K562 (cell line): ENCODE results near the gene MFAP1. TPM values are rescaled to one million over a fixed set of nuclear protein-coding genes. Genes with fewer than 3 reads are reported as not detected.

Source experiments
- ADNP ChIP-seq: fragments of 200-800 bp; sonication (Bioruptor generic); IDR thresholded peaks from 2 replicates; pipeline ENCODE4 v1.6.1; 2016; ENCODE audit warnings: missing genetic modification characterization, missing compliant biosample characterization
- BRD9 ChIP-seq: fragments of 450-650 bp; IDR thresholded peaks from 2 replicates; pipeline ENCODE4 v1.6.1; 2018; ENCODE audit warnings: low read depth; ENCODE audit not compliant: partially characterized antibody
- C11orf30 ChIP-seq: fragments of 450-650 bp; IDR thresholded peaks from 2 replicates; pipeline ENCODE4 v1.6.1; 2016; ENCODE audit warnings: low read depth, mild to moderate bottlenecking
- CBX3 ChIP-seq, 2 experiments: IDR thresholded peaks; 1 replicate in 1 of 2; 2 replicates in 1 of 2; pipeline ENCODE4 v1.6.1; 2012; ENCODE audit warnings: inconsistent platforms in 2 of 2, low read length in 2 of 2, borderline replicate concordance in 1 of 2, control low read depth in 1 of 2
- CC2D1A ChIP-seq: fragments of 450-650 bp; IDR thresholded peaks from 2 replicates; pipeline ENCODE4 v1.6.1; 2017; ENCODE audit warnings: mild to moderate bottlenecking
- DMBX1 ChIP-seq: fragments of 250-450 bp; sonication (Bioruptor Pico); IDR thresholded peaks from 2 replicates; pipeline ENCODE4 v1.8.0; 2022; ENCODE audit warnings: inconsistent platforms, mild to moderate bottlenecking, moderate library complexity, borderline replicate concordance
- FUS ChIP-seq: fragments of 200-400 bp; formaldehyde crosslinking; optimal IDR thresholded peaks from 2 replicates; pipeline ENCODE3; 2017; ENCODE audit warnings: low read depth, low read length
- GTF2E2 ChIP-seq: fragments of 200-800 bp; sonication (Bioruptor generic); IDR thresholded peaks from 2 replicates; pipeline ENCODE4 v1.6.1; 2016; ENCODE audit warnings: missing genetic modification characterization, missing compliant biosample characterization
- MECOM ChIP-seq: fragments of 250-450 bp; sonication (Bioruptor Pico); IDR thresholded peaks from 2 replicates; pipeline ENCODE4 v1.8.0; 2022; ENCODE audit warnings: inconsistent platforms
- MTA3 ChIP-seq: fragments of 450-650 bp; formaldehyde crosslinking; IDR thresholded peaks from 2 replicates; pipeline ENCODE4 v1.6.1; 2017; ENCODE audit warnings: mild to moderate bottlenecking, borderline replicate concordance
- NCOA1 ChIP-seq: fragments of 450-650 bp; IDR thresholded peaks from 2 replicates; pipeline ENCODE4 v1.6.1; 2016; ENCODE audit warnings: low read depth
- PTBP1 ChIP-seq: fragments of 200-400 bp; formaldehyde crosslinking; IDR thresholded peaks from 2 replicates; pipeline ENCODE4 v1.6.1; 2017; ENCODE audit warnings: low read depth, low read length
- PYGO2 ChIP-seq: fragments of 450-650 bp; IDR thresholded peaks from 2 replicates; pipeline ENCODE4 v1.6.1; 2016; ENCODE audit warnings: mild to moderate bottlenecking, missing genetic modification characterization, moderate library complexity, missing compliant biosample characterization
- RAD21 ChIP-seq, 2 experiments: fragments of 250-450 bp in 1 of 2; fragments of 450-650 bp in 1 of 2; sonication (Bioruptor Pico) in 1 of 2; formaldehyde crosslinking in 1 of 2; IDR thresholded peaks in 1 of 2; conservative IDR thresholded peaks in 1 of 2; 2 replicates each; pipeline versions ENCODE4 v1.4.0 to v1.8.0; 2020 to 2022; ENCODE audit warnings: mild to moderate bottlenecking in 2 of 2, moderate library complexity in 1 of 2
- RBFOX2 ChIP-seq: fragments of 200-400 bp; formaldehyde crosslinking; IDR thresholded peaks from 2 replicates; pipeline ENCODE4 v1.6.1; 2017; ENCODE audit warnings: low read depth, mild to moderate bottlenecking, low read length, moderate library complexity
- RBM15 ChIP-seq: fragments of 200-400 bp; formaldehyde crosslinking; IDR thresholded peaks from 2 replicates; pipeline ENCODE4 v1.6.1; 2018; ENCODE audit warnings: mild to moderate bottlenecking, low read length, moderate library complexity; ENCODE audit not compliant: insufficient read depth
- RNF2 ChIP-seq: sonication (generic); IDR thresholded peaks from 2 replicates; pipeline ENCODE4 v1.6.1; 2016
- SMAD2 ChIP-seq: fragments of 150-350 bp; IDR thresholded peaks from 2 replicates; pipeline ENCODE4 v1.6.1; 2014; ENCODE audit warnings: low read depth, mild to moderate bottlenecking, low read length
- SRSF7 ChIP-seq: fragments of 200-400 bp; formaldehyde crosslinking; optimal IDR thresholded peaks from 2 replicates; pipeline ENCODE3; 2017; ENCODE audit warnings: mild to moderate bottlenecking, low read depth, low read length
- SRSF9 ChIP-seq: fragments of 200-400 bp; formaldehyde crosslinking; IDR thresholded peaks from 2 replicates; pipeline ENCODE4 v1.6.1; 2017; ENCODE audit warnings: low read depth, low read length, borderline replicate concordance
- TEAD1 ChIP-seq, 2 experiments: fragments of 450-650 bp in 1 of 2; sonication (generic) in 1 of 2; formaldehyde crosslinking; IDR thresholded peaks; 2 replicates each; pipeline versions ENCODE4 v1.4.0 to v1.8.0; 2020 to 2022; ENCODE audit warnings: mild to moderate bottlenecking in 2 of 2, missing genetic modification reagents in 1 of 2
- TEAD2 ChIP-seq: fragments of 450-650 bp; IDR thresholded peaks from 2 replicates; pipeline ENCODE4 v1.6.1; 2016; ENCODE audit warnings: missing genetic modification characterization, control low read depth, missing compliant biosample characterization
- TRIM28 ChIP-seq: fragments of 450-650 bp; IDR thresholded peaks from 2 replicates; pipeline ENCODE4 v1.6.1; 2017
- ZFX ChIP-seq: sonication (generic); formaldehyde crosslinking; IDR thresholded peaks from 2 replicates; pipeline ENCODE4 v1.8.0; 2022; ENCODE audit warnings: mild to moderate bottlenecking, missing genetic modification reagents, moderate library complexity
- ZNF217 ChIP-seq: sonication (generic); formaldehyde crosslinking; IDR thresholded peaks from 2 replicates; pipeline ENCODE4 v1.8.0; 2022; ENCODE audit warnings: mild to moderate bottlenecking, missing genetic modification reagents
- ZNF584 ChIP-seq: fragments of 200-800 bp; sonication (Bioruptor generic); IDR thresholded peaks from 2 replicates; pipeline ENCODE4 v1.6.1; 2016; ENCODE audit warnings: low read depth, mild to moderate bottlenecking, missing genetic modification characterization, missing compliant biosample characterization
- ZNF764 ChIP-seq: fragments of 250-450 bp; sonication (Bioruptor Pico); IDR thresholded peaks from 2 replicates; pipeline ENCODE4 v1.4.0; 2020; ENCODE audit warnings: low read depth, mild to moderate bottlenecking, moderate library complexity
- polyA plus RNA-seq, 8 experiments: library from polyadenylated mRNA; depleted of rRNA in 4 of 8; stranded (reverse) in 5 of 8; unstranded in 3 of 8; fragments of >200 nt; fragmentation: Nextera tagmentation in 2 of 8; fragmentation: Illumina TruSeq in 1 of 8; extraction: Ambion mirVana in 2 of 8; extraction: Trizol in 1 of 8; gene quantifications; 2 replicates each; pipeline versions ENCODE4 v1.2.1 to v1.2.3, GENCODE V29; 2011 to 2014; ENCODE audit warnings: inconsistent platforms in 1 of 8, missing spikeins in 1 of 8
- total RNA-seq, 7 experiments: library from RNA; depleted of rRNA in 6 of 7; stranded (reverse); fragments of >200 nt in 6 of 7; fragmentation: Illumina TruSeq in 2 of 7; extraction: Trizol in 2 of 7; gene quantifications; 2 replicates each; pipeline versions ENCODE4 v1.2.1 to v1.2.3, GENCODE V29; 2011 to 2021; ENCODE audit warnings: low replicate concordance in 1 of 7
- TF ChIP-seq, protein P1 (sequence below), 3 experiments: fragments of 200-800 bp in 1 of 3; sonication (Bioruptor generic) in 1 of 3; sonication (generic) in 1 of 3; formaldehyde crosslinking in 1 of 3; IDR thresholded peaks; 2 replicates each; pipeline versions ENCODE4 v1.6.1 to v1.8.0; 2016 to 2022; ENCODE audit warnings: mild to moderate bottlenecking in 2 of 3, missing compliant biosample characterization in 2 of 3, missing genetic modification characterization in 2 of 3, missing genetic modification reagents in 1 of 3
- TF ChIP-seq, protein P2 (sequence below): sonication (generic); formaldehyde crosslinking; IDR thresholded peaks from 2 replicates; pipeline ENCODE4 v1.9.0; 2022; ENCODE audit warnings: mild to moderate bottlenecking, missing genetic modification reagents

Gene MFAP1
- total and polyA plus RNA-seq, 9 of the 15 experiments (the other 6 are each of a cell fraction or from before 2014, with no cell fraction given) = 34.9 to 64.1 (median 48.2) TPM

DNA sequence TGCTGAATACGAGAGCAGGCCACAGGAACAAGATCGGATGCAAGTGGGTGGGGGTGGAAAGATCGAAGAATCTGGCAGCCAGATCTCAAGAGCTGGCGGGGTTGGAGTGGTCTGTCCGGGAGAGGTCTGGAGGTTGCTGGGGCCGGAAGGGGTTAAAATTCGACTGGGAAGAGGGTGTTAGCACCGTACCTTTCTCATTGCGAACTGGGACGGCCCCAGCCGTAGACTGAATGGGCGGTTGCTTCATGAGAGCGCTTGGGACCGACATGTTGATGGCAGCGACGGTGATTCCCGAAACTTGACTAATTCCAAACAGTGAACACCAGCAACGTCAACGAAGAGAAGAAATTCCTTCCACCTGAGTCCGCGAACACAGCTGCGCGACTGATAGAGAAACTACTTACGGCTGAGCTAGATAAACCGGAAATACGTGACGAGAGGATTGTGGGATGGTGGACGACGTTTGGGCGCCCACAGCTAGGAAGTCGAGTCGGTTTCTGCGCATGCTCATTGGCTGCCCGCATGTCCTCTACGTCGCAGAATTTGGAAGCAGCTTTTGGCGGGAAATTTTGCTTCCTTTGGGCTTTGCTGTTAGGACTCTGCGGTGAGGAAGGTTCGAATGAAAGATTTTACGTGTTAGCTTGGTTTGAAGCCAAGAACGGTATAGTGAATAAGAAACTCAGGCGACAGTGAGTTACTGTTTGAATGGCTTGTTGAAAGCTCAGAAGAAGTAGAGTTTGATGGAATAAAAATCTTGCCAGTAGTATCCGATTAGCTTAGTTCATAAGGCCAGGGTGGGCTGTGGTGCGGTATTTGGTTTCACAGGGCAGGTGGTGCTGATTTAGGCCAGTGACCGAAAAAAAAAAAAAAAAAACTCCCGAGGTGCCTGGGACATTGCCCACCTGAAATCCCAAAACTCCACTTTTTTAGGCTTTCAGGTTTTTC is at the start of gene MFAP1 (continued):
- TF ChIP-seq FUS (no peak), RNF2 (peak; percentile 92), BRD9 (peak; percentile 80), ADNP (tag) (no peak), RBM15 (no peak), SMAD2 (no peak), ZNF584 (CRISPR knock-in tag) (no peak), SRSF9 (no peak), PTBP1 (no peak), DMBX1 (CRISPR knock-in tag) (peak; percentile 59; the same call in 1 of the 2 replicates), TRIM28 (peak; percentile 77; the same call in 1 of the 2 replicates), TEAD1 (CRISPR knock-in tag; IDR thresholded peaks at IDR 0.05) (peak in 1 of 2 experiments; percentile 77; a peak in 1 of 4 replicates), PYGO2 (no peak), SRSF7 (no peak), TEAD2 (tag) (no peak), RBFOX2 (peak; percentile 87), NCOA1 (peak; percentile 24; the same call in 1 of the 2 replicates), ZNF764 (CRISPR knock-in tag) (no peak), MECOM (CRISPR knock-in tag) (no peak), MTA3 (peak; percentile 74; the same call in 1 of the 2 replicates), ZFX (CRISPR knock-in tag) (peak; percentile 56; the same call in 1 of the 2 replicates), GTF2E2 (tag) (peak; percentile 75), C11orf30 (peak; percentile 81), RAD21 (CRISPR knock-in tag; conservative IDR thresholded peaks at IDR 0.05 in 1 of 2, IDR thresholded peaks at IDR 0.05 in 1 of 2) (no peak), CBX3 (IDR thresholded peaks at IDR 0.05; ENCODE audit: borderline replicate concordance in 1 of 2, low read length in 2 of 2) (peak in 1 of 2 experiments; percentile 94; a peak in 2 of 3 replicates), ZNF217 (CRISPR knock-in tag) (no peak), CC2D1A (peak; percentile 84; the same call in 1 of the 2 replicates)
- TF ChIP-seq, protein P1, sequence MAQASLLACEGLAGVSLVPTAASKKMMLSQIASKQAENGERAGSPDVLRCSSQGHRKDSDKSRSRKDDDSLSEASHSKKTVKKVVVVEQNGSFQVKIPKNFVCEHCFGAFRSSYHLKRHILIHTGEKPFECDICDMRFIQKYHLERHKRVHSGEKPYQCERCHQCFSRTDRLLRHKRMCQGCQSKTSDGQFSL (CRISPR knock-in tag; IDR thresholded peaks at IDR 0.05) = no peak
- TF ChIP-seq, protein P1 (tag; IDR thresholded peaks at IDR 0.05) = no peak
- TF ChIP-seq, protein P2, sequence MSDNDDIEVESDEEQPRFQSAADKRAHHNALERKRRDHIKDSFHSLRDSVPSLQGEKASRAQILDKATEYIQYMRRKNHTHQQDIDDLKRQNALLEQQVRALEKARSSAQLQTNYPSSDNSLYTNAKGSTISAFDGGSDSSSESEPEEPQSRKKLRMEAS = peak; percentile 98
